SJCRH30 (cell line): ENCODE data around the gene RBM11. TPM values are rescaled to one million over a fixed set of nuclear protein-coding genes. Genes with fewer than 3 reads are reported as not detected.
"Not testable (repeated sequence)": the region's sequence is repeated elsewhere in the genome, so short reads cannot be mapped to it uniquely, and the experiment has no call there.

Source experiments
- DNase-seq, 2 experiments: peaks; one replicate each; pipeline ENCODE4 v3.0.0-alpha.2; 2015 to 2020
- H3K27ac ChIP-seq: fragments of 250-450 bp; sonication (Bioruptor Pico); 2 replicates; pipeline ENCODE4 v1.5.1; 2020; ENCODE audit warnings: mild to moderate bottlenecking, moderate library complexity
- H3K27me3 ChIP-seq: fragments of 250-450 bp; sonication (Bioruptor Pico); 2 replicates; pipeline ENCODE4 v1.5.1; 2020; ENCODE audit warnings: mild to moderate bottlenecking, moderate library complexity
- H3K36me3 ChIP-seq: fragments of 250-450 bp; sonication (Bioruptor Pico); 2 replicates; pipeline ENCODE4 v1.5.1; 2020; ENCODE audit warnings: mild to moderate bottlenecking, moderate library complexity
- H3K4me1 ChIP-seq: fragments of 250-450 bp; sonication (Bioruptor Pico); 2 replicates; pipeline ENCODE4 v1.5.1; 2020; ENCODE audit warnings: mild to moderate bottlenecking, moderate library complexity
- H3K4me3 ChIP-seq: fragments of 250-450 bp; sonication (Bioruptor Pico); 2 replicates; pipeline ENCODE4 v1.5.1; 2020; ENCODE audit warnings: mild to moderate bottlenecking, moderate library complexity
- H3K9me3 ChIP-seq: fragments of 250-450 bp; sonication (Bioruptor Pico); replicated peaks from 2 replicates; pipeline ENCODE4 v1.5.1; 2020; ENCODE audit warnings: mild to moderate bottlenecking, moderate library complexity
- total RNA-seq: library from RNA; depleted of rRNA; stranded (reverse); fragments of >200 nt; shearing (Covaris generic); gene quantifications from 2 replicates; pipeline ENCODE4 v1.2.3, GENCODE V29; 2014; rRNA removed

Gene RBM11, protein sequence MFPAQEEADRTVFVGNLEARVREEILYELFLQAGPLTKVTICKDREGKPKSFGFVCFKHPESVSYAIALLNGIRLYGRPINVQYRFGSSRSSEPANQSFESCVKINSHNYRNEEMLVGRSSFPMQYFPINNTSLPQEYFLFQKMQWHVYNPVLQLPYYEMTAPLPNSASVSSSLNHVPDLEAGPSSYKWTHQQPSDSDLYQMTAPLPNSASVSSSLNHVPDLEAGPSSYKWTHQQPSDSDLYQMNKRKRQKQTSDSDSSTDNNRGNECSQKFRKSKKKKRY
- total RNA-seq = not detected in 2 replicates

DNA sequence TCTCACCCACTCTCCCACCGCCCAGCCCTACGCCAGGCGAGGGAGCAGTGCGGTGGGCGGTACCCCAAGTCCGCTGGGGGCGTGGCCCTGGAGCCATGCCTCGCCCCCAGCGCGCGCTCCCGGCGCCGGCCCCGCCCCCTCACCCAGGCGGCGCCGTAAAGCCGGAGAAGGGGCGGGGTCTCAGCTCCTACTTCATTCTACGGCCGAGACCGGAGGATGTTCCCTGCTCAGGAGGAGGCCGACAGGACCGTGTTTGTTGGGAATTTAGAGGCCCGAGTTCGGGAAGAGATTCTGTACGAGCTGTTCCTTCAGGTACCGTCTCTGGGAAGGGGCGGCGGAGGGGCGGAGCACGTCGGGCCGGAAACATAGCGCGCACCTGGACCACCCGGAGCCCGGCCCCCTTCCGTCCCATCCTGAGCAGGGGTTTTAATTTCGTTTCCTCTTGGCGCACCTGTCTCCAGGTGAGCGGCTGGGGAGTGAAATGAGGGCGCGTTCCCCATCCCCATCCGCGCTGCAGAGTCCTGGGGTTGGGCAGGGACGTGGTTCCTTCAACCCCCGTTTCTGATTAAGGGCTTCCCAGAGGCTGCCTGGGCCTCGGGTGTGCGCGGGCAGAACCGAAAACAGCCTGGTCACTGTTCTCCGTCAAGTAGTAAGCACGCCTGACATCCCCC lies at the start of gene RBM11:
Gene RBM11 (plus strand): TSS at position 187 of the 671 bp plus-strand sequence. CDS start 30 bp downstream, at position 217.
- no peak within 1 kb of the TSS for H3K27ac ChIP-seq

DNA sequence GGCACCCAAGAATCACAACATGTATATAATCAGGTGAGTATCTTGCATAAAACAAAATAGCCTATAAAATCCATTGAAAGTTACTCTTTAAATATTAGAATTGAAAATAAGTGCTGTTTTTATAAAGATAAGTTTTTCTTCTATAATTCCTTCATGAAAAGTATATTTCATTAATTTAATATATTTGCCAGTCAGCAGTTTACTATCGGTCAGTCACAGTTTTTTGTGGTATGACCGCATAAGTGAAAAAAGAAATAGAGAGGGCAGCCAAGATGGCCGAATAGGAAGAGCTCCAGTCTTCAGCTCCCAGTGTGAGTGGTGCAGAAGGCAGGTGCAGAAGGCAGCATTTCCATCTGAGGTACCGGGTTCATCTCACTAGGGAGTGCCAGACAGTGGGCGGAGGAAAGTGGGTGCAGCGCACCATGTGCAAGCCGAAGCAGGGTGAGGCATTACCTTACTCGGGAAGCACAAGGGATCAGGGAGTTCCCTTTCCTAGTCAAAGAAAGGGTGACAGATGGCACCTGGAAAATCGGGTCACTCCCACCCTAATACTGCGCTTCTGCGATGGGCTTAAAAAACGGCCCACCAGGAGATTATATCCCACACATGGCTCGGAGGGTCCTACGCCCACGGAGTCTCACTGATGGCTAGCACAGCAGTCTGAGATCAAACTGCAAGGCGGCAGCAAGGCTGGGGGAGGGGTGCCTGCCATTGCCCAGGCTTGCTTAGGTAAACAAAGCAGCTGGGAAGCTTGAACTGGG lies 49.3 kb upstream of the RBM11 start:
- DNase-seq, H3K27ac ChIP-seq, H3K27me3 ChIP-seq, H3K4me1 ChIP-seq, H3K9me3 ChIP-seq, H3K4me3 ChIP-seq, H3K36me3 ChIP-seq: not testable (repeated sequence)

More for the DNA sequence above, at the start of gene RBM11:
- Histone ChIP-seq H3K4me3 (no peak within 1 kb of the TSS), H3K9me3 (no peaks in the 10 kb centered on the region), H3K4me1 (no peaks in the 10 kb centered on the region), H3K36me3 (no peaks in the 10 kb centered on the region), H3K27me3 (peaks cover 4% of the 10 kb centered on the region; the same call in 1 of the 2 replicates)
- no peak for DNase-seq

DNA sequence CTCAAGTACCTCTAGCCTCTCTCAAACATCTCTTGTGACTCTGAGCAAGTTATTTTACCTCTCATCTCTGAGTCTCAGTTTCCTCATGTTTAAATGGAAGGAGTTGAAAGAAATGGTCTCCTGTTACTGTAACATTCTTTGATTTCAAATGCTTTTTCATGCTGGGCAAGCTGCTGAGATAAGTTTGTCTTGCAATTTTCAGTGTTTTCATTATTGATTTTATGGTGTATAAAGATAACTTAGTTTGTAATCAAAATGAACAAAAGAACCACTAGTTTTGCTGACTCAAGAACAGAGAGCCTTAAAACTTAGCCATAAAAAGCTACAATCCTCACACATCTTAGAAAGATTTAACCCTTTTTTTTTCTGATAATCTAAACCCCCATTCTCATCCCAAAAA lies 9.7 kb upstream of the RBM11 start:
- Histone ChIP-seq H3K27ac (no peak overlapping the region), H3K4me1 (no peaks in the 10 kb centered on the region), H3K4me3 (no peak overlapping the region), H3K36me3 (no peaks in the 10 kb centered on the region), H3K27me3 (no peaks in the 10 kb centered on the region), H3K9me3 (no peaks in the 10 kb centered on the region; the same call in 1 of the 2 replicates)
- no peak for DNase-seq

DNA sequence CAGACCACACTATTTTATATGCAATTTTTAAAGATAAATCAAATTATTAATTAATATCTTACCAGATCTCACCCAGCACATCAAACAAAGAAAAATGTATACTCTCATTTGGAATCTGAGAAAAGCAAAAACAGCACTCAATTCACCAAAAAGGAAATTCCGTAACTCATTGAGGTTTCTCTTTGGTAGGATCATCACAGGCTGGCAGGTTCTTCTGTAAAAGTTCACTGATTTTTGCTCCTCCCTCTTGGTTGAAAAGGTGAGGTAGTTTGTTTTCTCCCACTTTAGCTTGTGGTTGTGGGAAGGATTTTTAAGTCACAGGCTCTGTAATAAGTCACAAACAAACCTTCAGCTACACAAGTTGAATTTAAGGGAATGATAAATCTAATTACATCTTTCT lies 5.2 kb upstream of the RBM11 start, which contains the start of gene LIPI:
Gene LIPI (minus strand): TSS at position 218 of the 400 bp plus-strand sequence. CDS start 110 bp downstream, at position 108.
- H3K4me1 ChIP-seq = no peaks in the 10 kb centered on the region
- H3K27me3 ChIP-seq = peaks cover 4% of the 10 kb centered on the region; the same call in 1 of the 2 replicates
- no peak for DNase-seq
- H3K27ac ChIP-seq = no peak within 1 kb of the TSS
- no peaks in the 10 kb centered on the region for H3K36me3 ChIP-seq
- H3K4me3 ChIP-seq = no peak within 1 kb of the TSS
- no peaks in the 10 kb centered on the region for H3K9me3 ChIP-seq

DNA sequence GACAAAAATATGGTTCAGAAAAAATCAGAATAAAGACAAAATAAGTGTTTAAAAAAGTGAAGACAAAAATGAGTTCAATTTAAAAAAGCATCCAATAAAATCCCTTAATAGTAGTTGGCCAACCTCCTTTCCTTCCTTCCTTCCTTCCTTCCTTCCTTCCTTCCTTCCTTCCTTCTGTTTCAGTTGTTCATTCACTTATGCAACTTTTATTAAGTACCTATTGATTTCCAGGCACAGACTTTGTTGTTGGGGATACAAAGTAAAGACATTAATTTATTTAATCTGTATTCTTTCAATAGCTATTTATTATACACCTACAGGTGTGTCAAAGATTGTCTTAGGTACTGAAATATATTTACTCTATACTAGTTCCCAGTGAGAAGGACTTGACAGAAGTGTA lies 2.8 kb upstream of the RBM11 start:
- Histone ChIP-seq H3K27ac (no peak overlapping the region), H3K36me3 (no peaks in the 10 kb centered on the region)

DNA sequence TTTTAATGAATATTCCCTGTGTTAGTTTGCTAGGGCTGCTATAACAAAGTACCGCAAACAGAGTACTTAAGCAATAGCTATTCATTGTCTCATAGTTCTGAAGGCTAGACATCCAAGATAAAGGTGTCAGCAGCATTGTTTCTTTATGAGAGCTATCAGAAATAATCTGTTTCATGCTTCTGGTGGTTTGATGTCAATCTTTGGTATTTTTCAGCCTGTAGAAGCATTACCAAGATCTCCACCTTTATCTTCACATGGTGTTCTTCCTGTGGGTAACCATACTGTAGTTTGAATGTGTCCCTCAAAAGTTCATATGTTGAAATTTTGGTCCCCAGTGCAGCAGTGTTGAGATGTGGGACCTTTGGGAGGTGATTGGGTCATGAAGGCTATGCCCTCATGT lies 7.4 kb downstream of the RBM11 start:
- Histone ChIP-seq H3K27me3 (peaks cover 4% of the 10 kb centered on the region), H3K4me1 (no peaks in the 10 kb centered on the region), H3K36me3 (no peaks in the 10 kb centered on the region), H3K4me3 (no peak overlapping the region), H3K27ac (no peak overlapping the region), H3K9me3 (no peaks in the 10 kb centered on the region)
- DNase-seq = no peak

More for the DNA sequence above, 2.8 kb upstream of the RBM11 start:
- Histone ChIP-seq H3K9me3 (no peaks in the 10 kb centered on the region), H3K4me3 (no peak overlapping the region), H3K4me1 (no peaks in the 10 kb centered on the region), H3K27me3 (peaks cover 4% of the 10 kb centered on the region; the same call in 1 of the 2 replicates)
- DNase-seq = no peak

DNA sequence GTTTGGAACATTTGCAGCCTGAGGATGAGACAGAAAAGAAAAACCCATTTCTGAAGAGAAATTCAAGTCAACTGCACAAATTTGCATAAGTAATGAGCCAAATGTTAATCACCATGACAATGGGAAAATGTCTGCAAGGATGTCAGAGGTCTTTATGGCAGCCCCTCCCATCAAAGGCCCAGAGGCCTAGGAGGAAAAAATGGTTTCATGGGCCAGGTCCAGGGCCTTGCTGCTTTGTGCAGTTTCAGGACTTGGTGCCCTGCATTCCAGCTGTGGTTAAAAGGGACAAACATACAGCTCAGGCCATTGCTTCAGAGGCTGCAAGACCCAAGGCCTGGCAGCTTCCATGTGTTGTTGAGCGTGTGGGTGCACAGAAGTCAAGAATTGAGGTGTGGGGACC lies 13.4 kb downstream of the RBM11 start:
- peaks cover 4% of the 10 kb centered on the region; the same call in 1 of the 2 replicates for H3K27me3 ChIP-seq
- no peaks in the 10 kb centered on the region for H3K4me1 ChIP-seq
- no peak overlapping the region for H3K4me3 ChIP-seq
- H3K9me3 ChIP-seq = no peaks in the 10 kb centered on the region; the same call in 1 of the 2 replicates
- no peak for DNase-seq
- no peak overlapping the region for H3K27ac ChIP-seq
- H3K36me3 ChIP-seq = no peaks in the 10 kb centered on the region

DNA sequence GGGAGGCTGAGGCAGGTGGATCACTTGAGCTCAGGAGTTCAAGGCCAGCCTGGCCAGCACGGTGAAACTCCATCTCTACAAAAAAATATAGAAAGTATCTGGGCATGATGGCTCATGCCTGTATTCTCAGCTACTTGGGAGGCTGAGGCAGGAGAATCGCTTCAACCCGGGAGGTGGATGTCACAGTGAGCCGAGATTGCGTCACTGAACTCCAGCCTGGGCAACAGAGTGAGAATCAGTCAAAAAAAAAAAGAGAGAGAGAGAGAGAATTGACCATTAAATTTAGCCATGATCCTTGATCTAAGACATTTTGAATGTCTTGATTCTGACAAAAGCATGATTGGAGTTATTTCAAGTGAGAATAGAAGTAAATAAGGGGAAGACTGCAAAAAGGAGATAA lies 19.1 kb downstream of the RBM11 start:
- Histone ChIP-seq H3K27ac (no peak overlapping the region), H3K4me1 (no peaks in the 10 kb centered on the region)
- no peak for DNase-seq

DNA sequence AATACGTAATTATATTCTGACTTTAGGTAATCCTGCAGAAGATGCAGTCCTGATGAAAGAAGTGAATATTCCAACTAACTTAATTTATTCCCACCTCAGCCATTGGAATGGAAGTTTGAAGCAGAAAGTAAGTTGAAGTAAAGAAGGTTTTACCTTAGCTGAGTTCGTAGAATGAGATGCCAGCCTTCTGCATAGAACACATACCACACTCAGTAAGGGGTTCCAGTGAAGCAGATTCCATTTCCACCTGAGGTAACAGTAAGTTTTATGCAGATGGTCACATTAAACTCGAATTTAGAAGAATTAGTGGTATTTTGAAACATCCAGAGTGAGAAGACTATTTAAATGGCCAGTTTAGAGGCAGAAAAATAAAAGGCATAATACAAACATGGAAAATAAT lies 20.2 kb downstream of the RBM11 start:
- no peak for DNase-seq
- H3K36me3 ChIP-seq = no peaks in the 10 kb centered on the region
- peaks cover 10% of the 10 kb centered on the region; the same call in 1 of the 2 replicates for H3K27me3 ChIP-seq
- no peaks in the 10 kb centered on the region; the same call in 1 of the 2 replicates for H3K9me3 ChIP-seq
- H3K4me1 ChIP-seq = no peaks in the 10 kb centered on the region
- H3K4me3 ChIP-seq = no peak overlapping the region
- H3K27ac ChIP-seq = no peak overlapping the region

More for the DNA sequence above, 19.1 kb downstream of the RBM11 start:
- Histone ChIP-seq H3K36me3 (no peaks in the 10 kb centered on the region), H3K4me3 (no peak overlapping the region), H3K9me3 (no peaks in the 10 kb centered on the region; the same call in 1 of the 2 replicates), H3K27me3 (peaks cover 10% of the 10 kb centered on the region; the same call in 1 of the 2 replicates)

DNA sequence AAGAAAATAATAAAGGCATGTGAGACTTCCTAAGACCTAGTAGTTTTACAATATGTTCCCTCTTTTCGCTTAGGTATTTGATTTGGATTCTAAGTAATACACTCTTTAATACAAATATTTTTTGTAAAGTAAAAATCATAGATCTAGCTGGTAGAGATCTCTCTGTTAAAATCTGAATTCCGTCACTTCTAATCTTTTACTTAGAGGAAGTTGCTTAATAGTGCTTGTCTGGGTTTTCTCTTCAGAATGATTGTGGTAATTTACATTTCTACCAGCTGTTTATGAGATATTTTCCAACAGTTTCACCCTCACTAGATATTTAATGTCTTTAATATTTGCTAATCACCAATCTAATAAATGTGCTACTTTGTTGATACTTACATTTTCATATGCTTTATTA lies 23.3 kb downstream of the RBM11 start:
- no peaks in the 10 kb centered on the region; the same call in 1 of the 2 replicates for H3K9me3 ChIP-seq
- no peak overlapping the region for H3K27ac ChIP-seq
- no peak for DNase-seq
- H3K36me3 ChIP-seq = no peaks in the 10 kb centered on the region
- no peak overlapping the region for H3K4me3 ChIP-seq
- H3K27me3 ChIP-seq = peaks cover 10% of the 10 kb centered on the region; the same call in 1 of the 2 replicates
- H3K4me1 ChIP-seq = no peaks in the 10 kb centered on the region

DNA sequence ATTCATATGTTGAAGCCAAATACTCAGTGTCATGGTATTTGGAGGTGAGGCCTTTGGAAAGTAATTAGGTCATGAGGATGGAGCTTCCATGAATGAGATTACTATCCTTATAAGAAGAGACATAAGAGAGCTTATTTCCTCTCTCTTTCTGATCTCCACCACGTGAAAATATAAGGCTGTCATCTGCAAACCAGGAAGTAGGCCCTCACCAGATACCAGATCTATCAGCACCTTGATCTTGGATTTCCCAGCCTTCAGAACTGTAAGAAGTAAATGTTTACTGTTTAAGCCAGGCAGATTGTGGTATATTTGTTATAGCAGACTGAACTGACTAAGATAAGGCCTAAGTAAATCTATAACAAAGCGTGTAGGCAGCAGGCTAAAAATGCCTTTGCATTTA lies 25.3 kb downstream of the RBM11 start:
- Histone ChIP-seq H3K9me3 (no peaks in the 10 kb centered on the region; the same call in 1 of the 2 replicates), H3K27ac (no peak overlapping the region), H3K36me3 (no peaks in the 10 kb centered on the region), H3K4me1 (no peaks in the 10 kb centered on the region), H3K27me3 (peaks cover 6% of the 10 kb centered on the region; the same call in 1 of the 2 replicates), H3K4me3 (no peak overlapping the region)
- DNase-seq = no peak

DNA sequence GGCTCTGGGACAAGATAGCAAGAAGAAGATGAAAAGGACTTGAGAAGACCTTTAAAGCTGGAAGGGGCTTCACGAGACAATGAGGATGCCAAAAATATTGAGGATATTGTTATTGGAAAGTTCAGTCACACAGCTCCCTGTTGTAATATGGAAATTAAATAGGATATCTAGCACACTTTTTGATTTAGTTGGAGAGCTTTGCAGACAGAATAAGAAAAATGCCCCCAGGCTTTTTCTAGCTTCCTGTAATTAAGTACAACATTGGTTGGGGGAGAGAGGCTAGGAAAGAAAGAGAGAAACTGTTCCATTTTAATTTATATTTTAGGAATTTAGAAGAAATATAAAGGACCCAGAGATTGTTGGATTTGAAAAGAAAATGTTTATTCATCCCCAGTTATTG lies 27.5 kb downstream of the RBM11 start:
- DNase-seq = no peak
- Histone ChIP-seq H3K27me3 (peaks cover 6% of the 10 kb centered on the region; the same call in 1 of the 2 replicates), H3K27ac (no peak overlapping the region), H3K36me3 (no peaks in the 10 kb centered on the region), H3K9me3 (no peaks in the 10 kb centered on the region; the same call in 1 of the 2 replicates), H3K4me1 (no peaks in the 10 kb centered on the region), H3K4me3 (no peak overlapping the region)

DNA sequence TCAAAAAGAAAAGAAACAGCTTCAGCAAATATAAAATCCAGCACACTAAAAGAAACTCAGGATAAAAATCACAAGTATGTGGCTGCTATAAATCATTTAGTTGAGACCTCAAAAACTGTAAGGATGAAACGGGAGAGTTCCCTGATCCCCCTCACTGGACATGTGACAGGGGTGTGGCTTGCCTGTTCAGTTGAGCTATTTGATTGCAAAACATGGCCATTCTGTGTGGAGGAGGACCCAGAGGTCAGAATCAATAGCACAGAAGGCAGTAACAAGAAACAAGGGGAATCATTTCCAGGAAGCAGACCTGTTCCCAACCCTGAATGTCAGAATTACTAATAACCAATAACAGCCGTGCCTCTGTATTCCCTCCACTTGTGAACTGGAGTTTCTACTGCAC lies 27.9 kb downstream of the RBM11 start:
- H3K27ac ChIP-seq = no peak overlapping the region
- H3K9me3 ChIP-seq = no peaks in the 10 kb centered on the region; the same call in 1 of the 2 replicates
- DNase-seq = no peak
- H3K36me3 ChIP-seq = no peaks in the 10 kb centered on the region
- no peaks in the 10 kb centered on the region for H3K4me1 ChIP-seq
- H3K27me3 ChIP-seq = peaks cover 6% of the 10 kb centered on the region; the same call in 1 of the 2 replicates
- no peak overlapping the region for H3K4me3 ChIP-seq

DNA sequence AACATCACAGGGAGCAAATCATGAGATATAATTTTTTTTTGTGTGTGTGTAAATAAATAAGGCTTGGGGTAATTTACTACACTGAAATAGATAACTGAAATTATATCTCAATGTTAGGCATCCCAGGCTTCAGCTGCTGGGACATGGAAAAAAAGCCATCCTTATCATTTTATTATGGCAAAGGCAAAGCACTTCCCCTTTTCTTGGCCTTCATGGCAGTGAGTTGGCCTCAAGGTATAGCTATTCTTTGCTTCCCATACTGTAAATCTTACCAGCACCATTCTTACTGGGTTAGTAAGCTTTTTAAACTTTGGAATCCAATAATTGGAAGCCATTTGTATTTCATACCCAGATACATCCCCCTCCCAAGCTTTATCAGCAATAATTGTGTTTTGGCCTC lies 29.0 kb downstream of the RBM11 start:
- Histone ChIP-seq H3K36me3 (no peaks in the 10 kb centered on the region), H3K9me3 (no peaks in the 10 kb centered on the region), H3K27ac (no peak overlapping the region), H3K27me3 (no peaks in the 10 kb centered on the region), H3K4me1 (no peaks in the 10 kb centered on the region), H3K4me3 (no peak overlapping the region)
- DNase-seq = no peak
